Measurements from ENCODE around the gene MSL1.

DNA sequence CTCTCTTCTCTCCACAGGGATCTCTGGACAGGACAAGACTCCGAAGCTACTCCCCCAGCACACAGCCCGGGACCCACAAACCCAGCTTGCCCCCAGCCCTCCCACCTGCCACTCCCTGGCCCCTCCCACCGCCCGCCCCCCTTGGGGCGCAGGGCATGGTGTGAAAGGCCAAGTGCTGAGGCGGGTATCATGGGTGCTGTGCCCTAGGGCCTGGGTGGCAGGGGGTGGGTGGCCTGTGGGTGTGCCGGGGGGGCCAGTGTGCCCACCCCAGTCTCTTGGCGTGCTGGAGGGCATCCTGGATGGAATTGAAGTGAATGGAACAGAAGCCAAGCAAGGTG, 47.6 kb upstream of the MSL1 start:
- TF ChIP-seq ZBTB7A (IDR thresholded peaks at IDR 0.05; ENCODE audit: low read depth) (no peak), EP300 (IDR thresholded peaks at IDR 0.05; ENCODE audit: borderline replicate concordance) (no peak), USF1 (IDR thresholded peaks at IDR 0.05) (no peak)
- TF ChIP-seq, protein P1, sequence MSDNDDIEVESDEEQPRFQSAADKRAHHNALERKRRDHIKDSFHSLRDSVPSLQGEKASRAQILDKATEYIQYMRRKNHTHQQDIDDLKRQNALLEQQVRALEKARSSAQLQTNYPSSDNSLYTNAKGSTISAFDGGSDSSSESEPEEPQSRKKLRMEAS (IDR thresholded peaks at IDR 0.05) = no peak
